ENCODE measurements around the gene TMOD3. TPM values are rescaled to one million over a fixed set of nuclear protein-coding genes. Genes with fewer than 3 reads are reported as not detected.
A peak's percentile ranks its signal among the peaks of the same experiment; 100 is the strongest.
"Not testable (repeated sequence)": the region's sequence is repeated elsewhere in the genome, so short reads cannot be mapped to it uniquely, and the experiment has no call there.

TMOD3 gene
- total RNA-seq, 2 donors from 2014 or later = 68.4 to 78.6 TPM

DNA sequence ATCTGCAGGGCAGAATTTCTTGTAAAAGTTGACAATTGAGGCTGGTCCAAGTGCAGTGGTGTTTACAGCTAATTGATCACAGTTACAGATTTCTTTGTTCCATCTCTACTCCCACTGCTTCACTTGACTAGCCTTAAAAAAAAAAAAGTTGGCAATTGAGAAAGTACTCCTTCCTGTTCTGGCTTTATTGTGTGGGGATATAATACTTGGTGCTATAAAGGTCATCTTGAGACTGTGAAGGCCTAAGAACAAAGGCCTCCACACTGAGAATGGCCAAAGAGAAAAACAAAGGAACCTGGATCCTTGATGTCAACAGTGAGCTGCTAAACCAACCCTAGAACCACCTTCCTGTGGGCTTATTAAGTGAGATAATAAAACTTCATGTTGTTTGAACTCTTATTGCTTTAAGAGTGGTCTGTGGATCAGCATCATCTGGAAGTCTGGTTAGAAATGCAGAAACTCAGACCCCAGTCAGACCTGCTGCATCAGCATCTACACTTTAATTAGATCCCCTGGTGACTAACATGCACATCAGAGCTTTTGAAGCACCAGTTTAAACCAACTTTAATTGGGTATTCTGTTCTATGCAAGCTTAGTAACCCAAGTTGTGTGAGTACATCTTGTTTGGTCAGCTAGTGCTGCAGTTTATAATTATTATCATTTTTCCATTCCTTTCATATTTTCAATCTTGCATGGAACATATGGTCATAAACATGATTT is 55.2 kb downstream of the TMOD3 start:
- H3K4me3 ChIP-seq = no peak overlapping the region
- H3K4me1 ChIP-seq = no peaks in the 10 kb centered on the region
- H3K27me3 ChIP-seq = no peaks in the 10 kb centered on the region
- intact Hi-C loops (cut with DNase I) = no loop called here
- DNase-seq = no peak
- H3K27ac ChIP-seq = no peak overlapping the region
- H3K9ac ChIP-seq (ENCODE audit: low read depth in 2 of 2, low read length in 2 of 2) = no peak overlapping the region
- H3K36me3 ChIP-seq = no peaks in the 10 kb centered on the region
- no peaks in the 10 kb centered on the region for H3K9me3 ChIP-seq
- no peak for TF ChIP-seq CTCF (IDR thresholded peaks at IDR 0.05)

- H3K4me1 ChIP-seq; H3K9ac ChIP-seq (ENCODE audit: low read depth in 2 of 2, low read length in 2 of 2); H3K27me3 ChIP-seq; H3K9me3 ChIP-seq; H3K36me3 ChIP-seq; DNase-seq; intact Hi-C loops (cut with DNase I); H3K27ac ChIP-seq; H3K4me3 ChIP-seq: not testable (repeated sequence)
These were observed 56.3 kb downstream of the TMOD3 start for GRCh38 chr15:51885758-51886157.

GRCh38 chr15:51887887-51888592 is 58.6 kb downstream of the TMOD3 start:
- Histone ChIP-seq H3K4me3 (no peak overlapping the region), H3K27me3 (no peaks in the 10 kb centered on the region), H3K4me1 (no peaks in the 10 kb centered on the region), H3K36me3 (no peaks in the 10 kb centered on the region), H3K27ac (no peak overlapping the region), H3K9ac (ENCODE audit: low read depth in 2 of 2, low read length in 2 of 2) (no peak overlapping the region), H3K9me3 (no peaks in the 10 kb centered on the region)
- TF ChIP-seq CTCF (IDR thresholded peaks at IDR 0.05) = no peak
- no peak for DNase-seq
- intact Hi-C loops (cut with DNase I) = no loop called here

DNA sequence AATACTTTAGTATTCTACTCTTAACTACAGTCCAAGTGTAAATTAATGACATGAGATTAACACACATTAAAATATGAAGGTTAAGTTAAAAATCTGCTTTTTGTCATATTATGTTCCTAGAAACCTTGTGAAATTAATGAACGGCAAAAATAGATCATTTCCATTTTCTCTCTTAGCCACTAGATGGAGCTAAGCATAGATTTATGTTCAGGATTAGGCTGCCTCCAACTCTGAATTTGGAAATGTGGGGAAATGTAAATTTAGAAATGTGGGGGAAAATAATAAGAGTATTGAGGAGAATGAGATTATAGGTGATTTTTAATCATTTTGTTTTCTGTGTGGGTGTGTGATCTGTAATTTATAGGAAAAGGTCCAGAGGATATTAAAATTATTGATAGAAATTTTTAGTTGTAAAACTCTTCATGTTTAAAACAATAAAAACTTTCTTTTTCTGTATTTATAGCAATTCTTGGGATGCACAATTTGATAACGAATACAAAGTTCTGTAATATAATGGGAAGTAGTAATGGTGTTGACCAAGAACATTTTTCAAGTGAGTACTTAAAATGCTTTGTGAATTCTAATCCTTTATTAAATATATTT is 59.2 kb downstream of the TMOD3 start:
- no peak overlapping the region for H3K4me3 ChIP-seq
- no peaks in the 10 kb centered on the region for H3K27me3 ChIP-seq
- H3K9me3 ChIP-seq = no peaks in the 10 kb centered on the region
- TF ChIP-seq CTCF (IDR thresholded peaks at IDR 0.05) = peak; percentile 61
- H3K27ac ChIP-seq = no peak overlapping the region
- intact Hi-C loops (cut with DNase I) = no loop called here
- DNase-seq = no peak
- no peaks in the 10 kb centered on the region for H3K36me3 ChIP-seq
- no peaks in the 10 kb centered on the region for H3K4me1 ChIP-seq
- no peak overlapping the region for H3K9ac ChIP-seq (ENCODE audit: low read depth in 2 of 2, low read length in 2 of 2)

DNA sequence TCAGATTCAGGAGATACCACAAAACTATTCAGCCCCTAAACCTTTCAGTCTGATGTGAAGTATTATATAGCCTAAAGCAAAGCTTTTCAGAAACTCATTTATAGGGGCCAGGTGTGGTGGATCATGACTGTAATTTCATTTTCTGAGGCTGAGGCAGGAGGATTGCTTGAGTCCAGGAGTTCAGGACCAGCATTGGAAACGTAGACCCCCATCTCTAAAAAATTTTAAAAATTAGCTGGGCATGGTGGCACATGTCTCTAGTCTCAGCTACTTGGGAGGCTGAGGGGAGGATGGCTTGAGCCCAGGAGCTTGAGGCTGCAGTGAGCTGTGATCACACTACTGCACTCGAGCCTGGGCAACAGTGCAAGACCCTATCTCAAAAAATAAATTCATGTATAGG is 60.0 kb downstream of the TMOD3 start:
- intact Hi-C loops (cut with DNase I) = no loop called here
- H3K9me3 ChIP-seq = no peaks in the 10 kb centered on the region
- no peaks in the 10 kb centered on the region for H3K27me3 ChIP-seq
- no peaks in the 10 kb centered on the region for H3K4me1 ChIP-seq
- DNase-seq = no peak
- H3K27ac ChIP-seq = no peak overlapping the region
- no peak overlapping the region for H3K9ac ChIP-seq (ENCODE audit: low read depth in 2 of 2, low read length in 2 of 2)
- peaks cover 4% of the 10 kb centered on the region for H3K36me3 ChIP-seq
- H3K4me3 ChIP-seq = no peak overlapping the region
- no peak for TF ChIP-seq CTCF (IDR thresholded peaks at IDR 0.05)

GRCh38 chr15:51904421-51904820 is 75.0 kb downstream of the TMOD3 start:
- Histone ChIP-seq H3K9ac (ENCODE audit: low read depth in 2 of 2, low read length in 2 of 2) (no peak overlapping the region), H3K27me3 (no peaks in the 10 kb centered on the region), H3K4me1 (no peaks in the 10 kb centered on the region), H3K36me3 (no peaks in the 10 kb centered on the region), H3K9me3 (no peaks in the 10 kb centered on the region), H3K27ac (no peak overlapping the region), H3K4me3 (no peak overlapping the region)
- no peak for TF ChIP-seq CTCF (IDR thresholded peaks at IDR 0.05)
- no peak for DNase-seq
- intact Hi-C loops (cut with DNase I) = no loop called here
